ENCODE data around the gene MRPL39.

MRPL39 gene

DNA sequence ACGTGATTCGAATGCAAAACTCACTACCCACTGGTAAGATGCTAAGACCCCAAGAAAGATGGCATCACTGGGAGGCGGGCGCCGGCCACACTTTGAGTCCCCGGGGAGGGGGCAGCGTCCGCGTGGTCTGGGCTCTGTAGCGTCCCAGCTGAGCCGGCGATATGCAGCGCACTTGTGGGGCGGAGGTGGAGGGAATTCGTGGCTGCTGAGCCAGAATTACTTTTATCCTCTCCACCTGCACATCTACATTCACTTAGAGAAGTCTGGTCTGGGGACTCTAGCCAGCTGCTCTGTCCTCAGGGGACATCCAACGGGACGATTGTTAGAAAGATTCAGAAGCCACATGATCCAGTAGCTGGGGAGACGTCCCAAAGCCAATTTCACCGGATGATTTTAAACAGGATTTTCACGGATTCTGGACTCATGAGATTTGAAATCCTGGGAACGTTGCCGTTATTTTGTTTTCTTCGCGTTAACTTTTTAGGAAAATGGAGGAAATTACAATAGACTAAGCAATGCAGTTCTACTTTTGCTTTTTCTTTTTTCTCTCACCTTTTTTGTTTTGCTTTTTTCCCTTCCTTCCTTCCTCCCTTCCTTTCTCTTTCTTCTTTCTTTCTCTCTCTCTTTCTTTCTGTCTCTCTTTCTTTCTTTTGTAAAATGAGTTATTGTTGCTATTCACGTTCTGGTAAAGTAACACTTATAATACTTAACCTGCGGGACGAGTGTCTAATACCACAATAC is 33.1 kb upstream of the MRPL39 start:
- peak overlapping the region; percentile 74 for H3K4me3 ChIP-seq (ENCODE audit: low read depth, low read length)
- TF ChIP-seq, protein P1, sequence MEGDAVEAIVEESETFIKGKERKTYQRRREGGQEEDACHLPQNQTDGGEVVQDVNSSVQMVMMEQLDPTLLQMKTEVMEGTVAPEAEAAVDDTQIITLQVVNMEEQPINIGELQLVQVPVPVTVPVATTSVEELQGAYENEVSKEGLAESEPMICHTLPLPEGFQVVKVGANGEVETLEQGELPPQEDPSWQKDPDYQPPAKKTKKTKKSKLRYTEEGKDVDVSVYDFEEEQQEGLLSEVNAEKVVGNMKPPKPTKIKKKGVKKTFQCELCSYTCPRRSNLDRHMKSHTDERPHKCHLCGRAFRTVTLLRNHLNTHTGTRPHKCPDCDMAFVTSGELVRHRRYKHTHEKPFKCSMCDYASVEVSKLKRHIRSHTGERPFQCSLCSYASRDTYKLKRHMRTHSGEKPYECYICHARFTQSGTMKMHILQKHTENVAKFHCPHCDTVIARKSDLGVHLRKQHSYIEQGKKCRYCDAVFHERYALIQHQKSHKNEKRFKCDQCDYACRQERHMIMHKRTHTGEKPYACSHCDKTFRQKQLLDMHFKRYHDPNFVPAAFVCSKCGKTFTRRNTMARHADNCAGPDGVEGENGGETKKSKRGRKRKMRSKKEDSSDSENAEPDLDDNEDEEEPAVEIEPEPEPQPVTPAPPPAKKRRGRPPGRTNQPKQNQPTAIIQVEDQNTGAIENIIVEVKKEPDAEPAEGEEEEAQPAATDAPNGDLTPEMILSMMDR (IDR thresholded peaks at IDR 0.05; ENCODE audit: low read depth, low read length, missing control alignments), result no peak
- DNase-seq (ENCODE audit: low read depth), result no peak

DNA sequence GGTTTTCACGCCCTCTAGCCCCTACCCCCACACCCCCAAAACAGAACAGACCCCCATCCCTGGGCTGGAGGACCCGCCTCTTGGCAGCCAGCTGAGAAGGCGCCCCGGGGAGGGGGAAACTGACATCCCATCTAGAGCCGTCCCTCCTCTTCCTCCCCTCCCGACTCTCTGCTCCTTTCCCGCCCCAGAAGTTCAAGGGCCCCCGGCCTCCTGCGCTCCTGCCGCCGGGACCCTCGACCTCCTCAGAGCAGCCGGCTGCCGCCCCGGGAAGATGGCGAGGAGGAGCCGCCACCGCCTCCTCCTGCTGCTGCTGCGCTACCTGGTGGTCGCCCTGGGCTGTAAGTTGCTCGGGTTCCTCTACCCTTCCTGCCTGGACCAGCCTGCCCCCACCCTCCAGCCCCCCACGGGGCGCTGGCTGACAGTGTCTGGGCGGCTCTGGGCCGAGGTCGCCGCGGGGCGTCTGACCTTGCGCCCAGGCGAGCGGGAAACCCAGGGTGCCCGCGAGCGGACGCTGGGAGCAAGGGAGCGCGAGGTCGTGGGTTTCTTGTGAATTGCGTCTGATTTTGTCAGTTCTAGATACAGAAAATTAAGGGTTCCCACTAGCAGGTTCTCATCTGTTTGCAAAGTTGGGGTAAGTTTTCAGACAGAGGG is 32.4 kb upstream of the MRPL39 start:
- H3K4me3 ChIP-seq (ENCODE audit: low read depth, low read length), result peak overlapping the region; percentile 74
- DNase-seq (ENCODE audit: low read depth), result no peak
- TF ChIP-seq, protein P1 (IDR thresholded peaks at IDR 0.05; ENCODE audit: low read depth, low read length, missing control alignments), result peak; percentile 55

DNA sequence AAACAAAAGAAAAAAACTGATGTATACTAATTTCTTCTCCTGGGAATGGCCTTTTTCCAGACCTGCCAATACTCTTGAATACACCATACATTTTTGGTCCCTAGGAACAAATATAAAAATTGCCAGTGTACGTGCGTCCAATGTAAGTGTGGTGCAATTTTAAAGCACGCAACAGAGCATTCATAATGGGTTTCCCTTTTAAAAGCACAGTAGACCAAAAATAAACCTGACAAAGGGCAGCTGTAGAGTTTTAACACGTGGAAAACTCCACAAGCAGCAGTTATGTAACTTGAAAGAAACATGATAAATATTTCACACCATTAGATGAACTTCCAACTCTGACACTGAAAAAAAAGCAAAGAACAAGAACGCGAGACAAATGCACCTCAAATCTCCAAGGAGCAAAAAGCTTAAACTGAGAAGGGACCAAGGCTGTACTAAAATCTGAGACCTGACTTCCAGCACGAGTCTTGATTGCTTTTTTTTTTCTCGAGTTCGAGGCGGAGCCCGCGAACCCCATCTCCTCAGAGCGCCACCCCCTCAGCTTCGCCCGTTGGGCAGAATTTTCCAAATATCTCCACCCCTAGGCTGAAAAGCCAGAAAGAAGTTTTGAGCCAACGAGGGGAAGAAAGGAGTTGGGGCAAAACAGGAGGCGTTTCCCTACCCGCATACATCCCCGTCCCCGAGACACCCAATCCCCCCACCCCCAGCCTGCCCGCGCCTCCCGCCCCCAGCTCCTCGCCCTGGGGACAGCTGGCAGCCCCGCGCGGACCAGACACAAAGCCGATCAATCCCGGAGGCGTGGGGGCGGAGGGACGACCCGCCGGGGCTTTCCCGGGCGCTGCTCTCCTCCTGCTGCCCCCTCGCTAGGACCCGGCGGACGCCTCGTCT is 31.6 kb upstream of the MRPL39 start, which contains the start of gene JAM2:
Gene JAM2, plus strand, starts transcription at position 599 of the 891 bp plus-strand sequence. CDS start 564 bp downstream, outside the sequence.
- H3K4me3 ChIP-seq (ENCODE audit: low read depth, low read length), result peak within 1 kb of the TSS; percentile 74
- TF ChIP-seq, protein P1 (IDR thresholded peaks at IDR 0.05; ENCODE audit: low read depth, low read length, missing control alignments), result no peak
- DNase-seq (ENCODE audit: low read depth), result no peak

DNA sequence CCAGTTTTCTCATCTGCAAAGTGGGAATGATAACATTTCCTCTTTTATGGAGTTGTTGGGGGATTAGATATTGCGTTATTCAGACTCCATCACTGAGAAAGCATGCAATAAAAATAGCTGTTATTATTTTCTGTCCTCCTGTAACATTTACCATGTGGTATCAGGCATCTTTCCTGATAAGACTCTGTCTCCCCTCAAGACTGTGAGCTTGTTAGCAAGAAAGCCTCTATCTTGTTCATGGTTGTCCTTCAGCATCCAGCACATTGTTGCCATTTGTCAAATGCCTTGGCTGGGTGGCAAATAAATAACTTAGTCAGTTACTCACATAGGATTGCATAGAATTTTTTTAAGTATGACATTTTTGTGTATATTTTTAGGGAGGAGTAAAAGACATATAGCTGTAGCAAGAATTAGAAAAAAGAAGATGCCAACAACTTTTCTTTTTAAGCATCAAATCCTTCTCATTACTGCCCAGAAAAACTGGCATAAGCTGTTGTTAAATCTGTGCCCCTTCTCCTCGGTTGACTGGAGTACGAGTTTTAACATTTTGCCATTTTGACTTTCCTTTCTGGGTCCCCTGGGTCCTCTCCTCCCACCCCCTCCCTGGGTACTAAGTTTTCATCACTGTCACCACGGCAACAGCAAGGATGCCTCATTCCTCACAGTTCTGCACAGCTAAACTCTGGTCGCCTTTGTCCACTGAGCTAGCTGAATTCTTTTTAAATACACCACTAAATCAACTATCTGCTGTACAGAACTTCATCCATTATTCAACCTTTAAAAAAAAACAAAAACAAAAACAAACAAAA is 30.8 kb upstream of the MRPL39 start:
- TF ChIP-seq, protein P1 (IDR thresholded peaks at IDR 0.05; ENCODE audit: low read depth, low read length, missing control alignments), result no peak
- H3K4me3 ChIP-seq (ENCODE audit: low read depth, low read length), result no peak overlapping the region
- DNase-seq (ENCODE audit: low read depth), result no peak

DNA sequence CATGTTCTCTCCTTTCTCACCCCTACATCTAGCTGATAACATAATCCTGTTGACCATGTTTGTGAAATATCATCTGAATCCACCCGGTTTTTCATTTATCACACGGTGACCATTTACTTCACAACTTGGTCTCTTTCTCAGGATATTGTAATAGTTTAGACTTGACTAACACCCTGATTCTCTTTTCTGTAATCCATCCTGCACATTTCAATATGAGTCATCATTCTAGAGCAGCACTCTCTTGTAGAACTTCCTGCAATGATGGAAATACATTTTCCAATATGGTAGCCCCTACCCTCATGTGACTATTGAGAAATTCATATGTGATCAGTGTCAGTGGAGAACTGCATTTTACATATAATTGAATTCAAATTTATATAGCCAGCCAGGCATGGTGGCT is 29.4 kb upstream of the MRPL39 start:
- no peak for DNase-seq (ENCODE audit: low read depth)
- TF ChIP-seq, protein P1 (IDR thresholded peaks at IDR 0.05; ENCODE audit: low read depth, low read length, missing control alignments), result no peak
- H3K4me3 ChIP-seq (ENCODE audit: low read depth, low read length), result no peak overlapping the region

DNA sequence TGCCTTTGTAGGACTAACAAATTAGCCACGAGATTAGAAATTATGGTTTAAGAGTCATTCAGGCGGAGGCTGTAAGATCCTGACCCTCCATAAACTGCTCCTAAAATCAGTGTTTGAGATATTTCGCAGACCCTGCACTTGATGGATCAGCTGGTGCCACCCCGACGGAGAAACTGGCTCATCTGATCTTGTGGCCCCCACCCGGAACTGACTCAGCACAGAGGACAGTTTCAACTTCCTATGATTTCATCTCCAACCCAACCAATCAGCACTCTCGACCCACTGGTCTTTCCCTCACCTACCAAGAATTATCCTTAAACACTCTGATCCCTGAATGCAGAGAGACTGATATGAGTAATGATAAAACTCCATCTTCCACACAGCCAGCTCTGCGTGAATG is 28.0 kb upstream of the MRPL39 start:
- DNase-seq (ENCODE audit: low read depth), result no peak
- TF ChIP-seq, protein P1 (IDR thresholded peaks at IDR 0.05; ENCODE audit: low read depth, low read length, missing control alignments), result no peak
- no peak overlapping the region for H3K4me3 ChIP-seq (ENCODE audit: low read depth, low read length)
